ENCODE results near the gene NEO1.

NEO1 gene

DNA sequence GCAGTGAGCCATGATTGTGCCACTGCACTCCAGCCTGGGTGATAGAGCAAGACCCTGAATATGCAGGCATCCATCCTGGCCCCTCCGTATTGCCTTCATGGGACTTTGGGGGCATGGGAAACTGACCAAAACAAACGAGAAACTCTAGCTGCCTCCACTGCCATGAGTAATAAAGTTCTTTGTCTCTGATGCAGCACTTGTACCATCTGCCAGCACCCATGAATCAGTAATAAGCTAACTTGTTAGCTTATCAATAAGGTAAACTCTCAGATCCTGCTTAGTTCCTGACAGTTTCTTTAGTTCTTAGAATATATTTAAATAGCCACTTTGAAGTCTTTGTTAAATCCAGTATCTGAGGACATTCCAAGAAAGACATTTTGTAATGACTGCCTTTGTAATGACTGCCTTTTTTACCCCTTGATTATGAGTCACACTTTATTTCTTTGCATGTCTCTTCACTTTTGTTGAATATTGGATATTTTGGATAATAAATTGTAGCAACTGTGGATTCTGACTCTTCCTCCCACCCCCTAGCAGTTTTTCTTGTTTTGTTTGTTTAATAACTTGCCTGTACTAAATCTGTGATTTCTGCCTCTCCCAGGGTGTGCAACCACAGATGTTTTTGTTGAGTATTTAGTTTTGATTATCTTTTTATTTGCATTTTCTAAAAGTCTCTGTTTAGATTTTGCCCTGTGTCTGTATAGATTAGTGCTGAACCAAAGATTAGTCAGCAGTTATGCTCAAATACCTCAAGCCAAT is 179.6 kb downstream of the NEO1 start:
- H3K27me3 ChIP-seq (ENCODE audit: insufficient read depth, poor library complexity, severe bottlenecking) = peaks cover 2% of the 10 kb centered on the region
- no peak overlapping the region for H3K27ac ChIP-seq (replicated peaks)
- TF ChIP-seq, protein P1, sequence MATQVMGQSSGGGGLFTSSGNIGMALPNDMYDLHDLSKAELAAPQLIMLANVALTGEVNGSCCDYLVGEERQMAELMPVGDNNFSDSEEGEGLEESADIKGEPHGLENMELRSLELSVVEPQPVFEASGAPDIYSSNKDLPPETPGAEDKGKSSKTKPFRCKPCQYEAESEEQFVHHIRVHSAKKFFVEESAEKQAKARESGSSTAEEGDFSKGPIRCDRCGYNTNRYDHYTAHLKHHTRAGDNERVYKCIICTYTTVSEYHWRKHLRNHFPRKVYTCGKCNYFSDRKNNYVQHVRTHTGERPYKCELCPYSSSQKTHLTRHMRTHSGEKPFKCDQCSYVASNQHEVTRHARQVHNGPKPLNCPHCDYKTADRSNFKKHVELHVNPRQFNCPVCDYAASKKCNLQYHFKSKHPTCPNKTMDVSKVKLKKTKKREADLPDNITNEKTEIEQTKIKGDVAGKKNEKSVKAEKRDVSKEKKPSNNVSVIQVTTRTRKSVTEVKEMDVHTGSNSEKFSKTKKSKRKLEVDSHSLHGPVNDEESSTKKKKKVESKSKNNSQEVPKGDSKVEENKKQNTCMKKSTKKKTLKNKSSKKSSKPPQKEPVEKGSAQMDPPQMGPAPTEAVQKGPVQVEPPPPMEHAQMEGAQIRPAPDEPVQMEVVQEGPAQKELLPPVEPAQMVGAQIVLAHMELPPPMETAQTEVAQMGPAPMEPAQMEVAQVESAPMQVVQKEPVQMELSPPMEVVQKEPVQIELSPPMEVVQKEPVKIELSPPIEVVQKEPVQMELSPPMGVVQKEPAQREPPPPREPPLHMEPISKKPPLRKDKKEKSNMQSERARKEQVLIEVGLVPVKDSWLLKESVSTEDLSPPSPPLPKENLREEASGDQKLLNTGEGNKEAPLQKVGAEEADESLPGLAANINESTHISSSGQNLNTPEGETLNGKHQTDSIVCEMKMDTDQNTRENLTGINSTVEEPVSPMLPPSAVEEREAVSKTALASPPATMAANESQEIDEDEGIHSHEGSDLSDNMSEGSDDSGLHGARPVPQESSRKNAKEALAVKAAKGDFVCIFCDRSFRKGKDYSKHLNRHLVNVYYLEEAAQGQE (IDR thresholded peaks at IDR 0.05; ENCODE audit: insufficient replicate concordance, low read depth) = no peak
- no peak for TF ChIP-seq SPI1 (IDR thresholded peaks at IDR 0.05; ENCODE audit: borderline replicate concordance, low read depth)
- no peak for TF ChIP-seq GABPA (IDR thresholded peaks at IDR 0.05; ENCODE audit: low read depth)
- no peak for TF ChIP-seq POLR2AphosphoS5 (IDR thresholded peaks at IDR 0.05; ENCODE audit: low read depth)
- TF ChIP-seq, protein P2, sequence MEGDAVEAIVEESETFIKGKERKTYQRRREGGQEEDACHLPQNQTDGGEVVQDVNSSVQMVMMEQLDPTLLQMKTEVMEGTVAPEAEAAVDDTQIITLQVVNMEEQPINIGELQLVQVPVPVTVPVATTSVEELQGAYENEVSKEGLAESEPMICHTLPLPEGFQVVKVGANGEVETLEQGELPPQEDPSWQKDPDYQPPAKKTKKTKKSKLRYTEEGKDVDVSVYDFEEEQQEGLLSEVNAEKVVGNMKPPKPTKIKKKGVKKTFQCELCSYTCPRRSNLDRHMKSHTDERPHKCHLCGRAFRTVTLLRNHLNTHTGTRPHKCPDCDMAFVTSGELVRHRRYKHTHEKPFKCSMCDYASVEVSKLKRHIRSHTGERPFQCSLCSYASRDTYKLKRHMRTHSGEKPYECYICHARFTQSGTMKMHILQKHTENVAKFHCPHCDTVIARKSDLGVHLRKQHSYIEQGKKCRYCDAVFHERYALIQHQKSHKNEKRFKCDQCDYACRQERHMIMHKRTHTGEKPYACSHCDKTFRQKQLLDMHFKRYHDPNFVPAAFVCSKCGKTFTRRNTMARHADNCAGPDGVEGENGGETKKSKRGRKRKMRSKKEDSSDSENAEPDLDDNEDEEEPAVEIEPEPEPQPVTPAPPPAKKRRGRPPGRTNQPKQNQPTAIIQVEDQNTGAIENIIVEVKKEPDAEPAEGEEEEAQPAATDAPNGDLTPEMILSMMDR (IDR thresholded peaks at IDR 0.05; ENCODE audit: insufficient read depth, low read length) = no peak
- no peak overlapping the region for H3K4me3 ChIP-seq (replicated peaks; ENCODE audit: insufficient read depth, low read length)
- no peak for DNase-seq (ENCODE audit: low read depth in 1 of 2, low spot score in 1 of 2)

DNA sequence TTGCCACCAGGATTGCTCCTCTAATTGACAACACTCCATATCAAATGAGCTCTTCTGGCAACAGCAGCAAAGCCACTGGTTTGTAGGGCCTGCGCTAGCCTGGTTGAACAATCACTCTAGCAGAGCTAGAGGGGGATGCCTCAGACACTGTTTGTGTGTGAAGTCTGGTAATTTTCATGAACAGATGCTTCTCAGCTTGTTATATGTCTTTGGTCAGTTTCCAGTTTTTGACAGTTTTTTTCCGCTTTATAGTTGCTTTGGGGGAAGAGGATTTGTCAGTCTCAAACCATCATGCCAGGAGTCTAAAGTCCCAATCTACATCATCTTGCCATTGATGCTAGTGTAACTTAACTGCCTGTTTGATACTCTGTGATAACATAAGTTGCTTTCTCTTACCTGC is 180.5 kb downstream of the NEO1 start:
- H3K27me3 ChIP-seq (ENCODE audit: insufficient read depth, poor library complexity, severe bottlenecking) = peaks cover 2% of the 10 kb centered on the region
- H3K27ac ChIP-seq (replicated peaks) = no peak overlapping the region
- DNase-seq (ENCODE audit: low read depth in 1 of 2, low spot score in 1 of 2) = no peak
- TF ChIP-seq GABPA (IDR thresholded peaks at IDR 0.05; ENCODE audit: low read depth) (no peak), SPI1 (IDR thresholded peaks at IDR 0.05; ENCODE audit: borderline replicate concordance, low read depth) (no peak), POLR2AphosphoS5 (IDR thresholded peaks at IDR 0.05; ENCODE audit: low read depth) (no peak)
- TF ChIP-seq, protein P2 (IDR thresholded peaks at IDR 0.05; ENCODE audit: insufficient read depth, low read length) = no peak
- TF ChIP-seq, protein P1 (IDR thresholded peaks at IDR 0.05; ENCODE audit: insufficient replicate concordance, low read depth) = no peak
- H3K4me3 ChIP-seq (replicated peaks; ENCODE audit: insufficient read depth, low read length) = no peak overlapping the region

DNA sequence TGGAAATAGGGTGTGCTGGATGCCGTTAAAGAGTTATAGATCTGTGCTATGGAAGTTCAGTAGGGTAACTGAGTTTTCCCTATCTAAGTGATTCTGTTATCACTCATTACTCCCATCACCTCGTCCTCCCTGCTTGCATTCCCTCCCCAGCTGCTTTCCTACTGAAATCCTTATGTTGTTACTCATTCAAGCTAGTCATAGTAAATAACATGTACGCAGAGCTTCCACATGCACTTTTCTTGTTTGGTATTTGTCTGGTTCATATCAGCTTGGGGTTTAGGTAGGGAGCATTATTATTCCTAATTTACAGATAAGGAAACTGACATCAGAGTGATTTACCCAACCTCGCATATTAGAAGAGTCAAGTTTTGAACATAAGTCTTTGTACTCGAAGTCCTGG is 181.4 kb downstream of the NEO1 start:
- H3K27ac ChIP-seq (replicated peaks) = no peak overlapping the region
- H3K4me3 ChIP-seq (replicated peaks; ENCODE audit: insufficient read depth, low read length) = no peak overlapping the region
- H3K27me3 ChIP-seq (ENCODE audit: insufficient read depth, poor library complexity, severe bottlenecking) = peaks cover 2% of the 10 kb centered on the region
- TF ChIP-seq POLR2AphosphoS5 (IDR thresholded peaks at IDR 0.05; ENCODE audit: low read depth) = no peak
- TF ChIP-seq SPI1 (IDR thresholded peaks at IDR 0.05; ENCODE audit: borderline replicate concordance, low read depth) = no peak
- TF ChIP-seq, protein P1 (IDR thresholded peaks at IDR 0.05; ENCODE audit: insufficient replicate concordance, low read depth) = no peak
- no peak for TF ChIP-seq GABPA (IDR thresholded peaks at IDR 0.05; ENCODE audit: low read depth)
- TF ChIP-seq, protein P2 (IDR thresholded peaks at IDR 0.05; ENCODE audit: insufficient read depth, low read length) = no peak
- DNase-seq (ENCODE audit: low read depth in 1 of 2, low spot score in 1 of 2) = no peak
